ENCODE measurements around the gene DPYSL4.

DNA sequence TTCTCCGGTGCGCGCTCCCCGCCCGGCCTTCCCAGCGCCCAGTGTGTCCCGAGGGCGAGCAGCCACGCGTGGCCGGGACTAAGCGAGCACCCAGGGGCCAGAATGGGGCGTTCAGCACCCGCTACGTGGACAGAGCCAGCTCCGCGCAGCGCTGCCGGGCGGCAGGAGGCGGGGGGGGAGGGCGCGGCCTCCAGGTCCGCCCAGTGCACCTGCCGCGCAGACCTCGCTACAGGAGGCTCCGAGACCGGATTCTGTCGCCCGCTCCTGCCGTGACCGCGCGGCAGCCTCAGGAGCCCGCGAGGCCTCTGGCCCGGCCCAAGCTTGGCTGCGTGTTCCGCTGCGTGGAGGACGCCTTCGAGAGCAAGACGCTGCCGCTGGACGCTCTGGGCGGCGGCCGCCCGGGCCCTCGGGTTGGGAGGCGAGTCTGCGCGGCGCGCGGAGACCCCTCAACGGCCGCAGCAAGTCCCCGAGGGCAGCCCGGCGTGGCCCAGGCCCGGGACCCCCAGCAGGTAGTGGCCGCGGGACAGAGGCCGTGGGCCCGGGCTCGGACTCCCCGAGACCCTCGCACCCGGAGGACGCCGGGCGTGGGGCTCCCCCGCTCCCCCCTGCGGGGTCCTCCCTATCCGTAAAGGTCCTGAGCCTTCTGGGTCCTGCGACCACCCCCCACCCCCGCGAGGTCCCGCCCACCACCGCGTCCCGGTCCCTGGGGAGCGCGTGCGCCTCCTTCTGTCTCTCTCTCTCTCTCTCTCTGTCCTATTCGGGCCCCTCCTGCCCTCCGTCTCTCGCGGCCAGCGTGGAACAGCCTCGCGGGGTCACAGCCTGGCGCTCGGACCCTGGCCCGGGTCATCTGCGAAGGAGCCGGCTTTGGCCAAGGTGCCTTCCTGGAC, 904 bp upstream of the DPYSL4 start:
- TF ChIP-seq CTCF (IDR thresholded peaks at IDR 0.05) (no peak), POLR2A (IDR thresholded peaks at IDR 0.05) (no peak)
